ENCODE measurements around the gene GPN3.
"Not testable (repeated sequence)": the region's sequence is repeated elsewhere in the genome, so short reads cannot be mapped to it uniquely, and the experiment has no call there.

GPN3 gene

GRCh38 chr12:110468214-110469048 lies at the start of gene GPN3, which contains the start of gene FAM216A:
Gene GPN3, minus strand, starts transcription at chr12:110468257. Its CDS starts 54 bp downstream, at chr12:110468203.
Gene FAM216A, plus strand, starts transcription at chr12:110468845. Its CDS starts 31 bp downstream, at chr12:110468876.
- peak; percentile 92 to 93 for DNase-seq (ENCODE audit: low read depth in 2 of 2)

GRCh38 chr12:110516995-110517394 lies 48.9 kb upstream of the GPN3 start:
- no peak for DNase-seq (ENCODE audit: low read depth in 2 of 2)

- DNase-seq (ENCODE audit: low read depth in 2 of 2): no peak
Observed at GRCh38 chr12:110514363-110514762, 46.3 kb upstream of the GPN3 start.

- no peak for DNase-seq (ENCODE audit: low read depth in 2 of 2)
Observed at GRCh38 chr12:110513842-110514241, 45.8 kb upstream of the GPN3 start.

GRCh38 chr12:110508071-110508586 lies 40.1 kb upstream of the GPN3 start:
- DNase-seq (ENCODE audit: low read depth in 2 of 2): no peak

GRCh38 chr12:110505332-110505731 lies 37.3 kb upstream of the GPN3 start:
- DNase-seq (ENCODE audit: low read depth in 2 of 2): no peak

- DNase-seq (ENCODE audit: low read depth in 2 of 2): no peak
Observed at GRCh38 chr12:110503432-110503831, 35.4 kb upstream of the GPN3 start.

- peak; percentile 98 to 99 for DNase-seq (ENCODE audit: low read depth in 2 of 2)
Observed at GRCh38 chr12:110501752-110502738, 34.0 kb upstream of the GPN3 start, which contains the start of the genes RAD9B and VPS29. Gene RAD9B, plus strand, starts transcription at chr12:110502331. Its CDS starts 7 bp downstream, at chr12:110502338. Gene VPS29, minus strand, starts transcription at chr12:110502111. Its CDS starts 60 bp downstream, at chr12:110502051.

GRCh38 chr12:110501399-110501751 lies 33.3 kb upstream of the GPN3 start:
- no peak for DNase-seq (ENCODE audit: low read depth in 2 of 2)

- DNase-seq (ENCODE audit: low read depth in 2 of 2): no peak
Observed at GRCh38 chr12:110498984-110499706, 31.1 kb upstream of the GPN3 start.

- DNase-seq (ENCODE audit: low read depth in 2 of 2): no peak
Observed at GRCh38 chr12:110475426-110475825, 7.4 kb upstream of the GPN3 start.

GRCh38 chr12:110467847-110468213 lies 227 bp downstream of the GPN3 start:
- DNase-seq (ENCODE audit: low read depth in 2 of 2): no peak

- DNase-seq (ENCODE audit: low read depth in 2 of 2): no peak
Observed at GRCh38 chr12:110466791-110467190, 1.3 kb downstream of the GPN3 start.

GRCh38 chr12:110465765-110466164 lies 2.3 kb downstream of the GPN3 start:
- DNase-seq (ENCODE audit: low read depth in 2 of 2): not testable (repeated sequence)

GRCh38 chr12:110465024-110465423 lies 3.0 kb downstream of the GPN3 start:
- no peak for DNase-seq (ENCODE audit: low read depth in 2 of 2)

GRCh38 chr12:110461189-110461588 lies 6.9 kb downstream of the GPN3 start:
- DNase-seq (ENCODE audit: low read depth in 2 of 2): not testable (repeated sequence)

GRCh38 chr12:110458756-110459155 lies 9.3 kb downstream of the GPN3 start:
- no peak for DNase-seq (ENCODE audit: low read depth in 2 of 2)

GRCh38 chr12:110453569-110454296 lies 14.3 kb downstream of the GPN3 start:
- no peak for DNase-seq (ENCODE audit: low read depth in 2 of 2)

GRCh38 chr12:110451263-110451662 lies 16.8 kb downstream of the GPN3 start:
- DNase-seq (ENCODE audit: low read depth in 2 of 2): no peak

GRCh38 chr12:110449799-110450497 lies 18.1 kb downstream of the GPN3 start, which contains the start of gene ARPC3:
Gene ARPC3, minus strand, starts transcription at chr12:110450337. Its CDS starts 77 bp downstream, at chr12:110450260.
- DNase-seq (ENCODE audit: low read depth in 2 of 2): peak; percentile 87 to 89
